SH-SY5Y (cell line): ENCODE data around the gene SMYD3.

Experiments
- GATA2 ChIP-seq: IDR thresholded peaks from 2 replicates; pipeline ENCODE4 v1.6.1; 2011; ENCODE audit warnings: mild to moderate bottlenecking, low read depth, low read length
- GATA3 ChIP-seq: IDR thresholded peaks from 2 replicates; pipeline ENCODE4 v1.6.1; 2011; ENCODE audit warnings: low read depth, mild to moderate bottlenecking, low read length, moderate library complexity

DNA sequence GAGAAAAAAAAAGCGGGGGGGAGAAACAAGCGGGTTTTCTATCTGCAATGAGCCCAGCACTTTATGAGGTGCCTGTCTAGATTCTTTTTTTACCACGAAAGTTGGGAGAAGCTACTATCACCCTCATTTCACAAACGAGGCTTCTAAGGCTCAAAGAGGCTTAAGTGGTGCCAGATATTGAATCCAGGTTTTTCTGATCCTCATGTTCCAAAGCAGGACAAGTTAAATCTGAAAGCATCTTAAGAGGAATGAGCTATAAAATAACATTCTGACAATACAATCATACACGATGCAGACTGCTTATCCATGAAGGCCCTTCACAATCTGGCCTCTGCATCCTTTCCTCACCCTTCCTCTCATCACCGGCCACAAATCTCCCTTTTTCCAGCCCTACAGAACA, 549.1 kb downstream of the SMYD3 start:
- TF ChIP-seq GATA2 (no peak), GATA3 (no peak)
